Activated naive CD4-positive, alpha-beta T cell treated with anti-CD3 and anti-CD28 coated beads, Interleukin-2, amount 10 ng/mL, durations not matched to agents 7 days and 5 days (primary cell): ENCODE results near the gene SULT1B1.

Experiments used
- CTCF ChIA-PET: fragments of 350-600 bp; sonication (Branson Sonifier 250); formaldehyde crosslinking; loops from one replicate; lab custom pipeline; 2021; ENCODE audit warnings: antibody characterized with exemption; lab: Charles Lee
- DNase-seq: peaks from one replicate; pipeline ENCODE4 v3.0.0-alpha.2; 2020
- H3K27ac Mint-ChIP-seq: one replicate; pipeline ENCODE4 v1.8.0; 2021; ENCODE audit warnings: mild to moderate bottlenecking, moderate library complexity, mixed read lengths
- H3K27me3 Mint-ChIP-seq: one replicate; pipeline ENCODE4 v1.8.0; 2021; ENCODE audit warnings: mild to moderate bottlenecking, mixed read lengths
- H3K36me3 Mint-ChIP-seq: one replicate; pipeline ENCODE4 v1.8.0; 2021; ENCODE audit warnings: mixed read lengths
- H3K4me1 Mint-ChIP-seq: one replicate; pipeline ENCODE4 v1.8.0; 2021; ENCODE audit warnings: mixed read lengths
- H3K4me3 Mint-ChIP-seq: one replicate; pipeline ENCODE4 v1.8.0; 2021; ENCODE audit warnings: mild to moderate bottlenecking, moderate library complexity, mixed read lengths
- H3K9me3 Mint-ChIP-seq: one replicate; pipeline ENCODE4 v1.8.0; 2021; ENCODE audit warnings: mixed read lengths

The SULT1B1 gene

DNA sequence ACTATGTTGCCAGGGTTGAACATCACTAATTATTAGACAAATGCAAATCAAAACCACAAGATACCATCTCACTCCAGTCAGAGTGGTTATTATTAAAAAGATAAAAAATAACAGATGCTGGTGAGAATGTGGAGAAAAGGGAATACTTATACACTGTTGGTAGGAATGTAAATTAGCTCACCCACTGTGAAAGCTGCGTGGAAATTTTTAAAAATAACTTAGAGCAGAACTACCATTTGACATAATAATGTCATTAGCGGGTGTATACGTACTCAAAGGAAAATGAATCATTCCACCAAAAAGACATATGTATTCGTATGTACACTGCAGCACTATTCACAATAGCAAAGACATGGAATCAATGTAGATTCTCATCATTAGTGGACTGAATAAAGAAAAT is 58.7 kb downstream of the SULT1B1 start:
- Mint-ChIP-seq H3K4me1 (no peaks in the 10 kb centered on the region), H3K27ac (no peak overlapping the region), H3K36me3 (no peaks in the 10 kb centered on the region), H3K27me3 (peaks cover 3% of the 10 kb centered on the region), H3K9me3 (no peaks in the 10 kb centered on the region), H3K4me3 (no peak overlapping the region)
- DNase-seq = no peak
- CTCF ChIA-PET = no interaction called here

DNA sequence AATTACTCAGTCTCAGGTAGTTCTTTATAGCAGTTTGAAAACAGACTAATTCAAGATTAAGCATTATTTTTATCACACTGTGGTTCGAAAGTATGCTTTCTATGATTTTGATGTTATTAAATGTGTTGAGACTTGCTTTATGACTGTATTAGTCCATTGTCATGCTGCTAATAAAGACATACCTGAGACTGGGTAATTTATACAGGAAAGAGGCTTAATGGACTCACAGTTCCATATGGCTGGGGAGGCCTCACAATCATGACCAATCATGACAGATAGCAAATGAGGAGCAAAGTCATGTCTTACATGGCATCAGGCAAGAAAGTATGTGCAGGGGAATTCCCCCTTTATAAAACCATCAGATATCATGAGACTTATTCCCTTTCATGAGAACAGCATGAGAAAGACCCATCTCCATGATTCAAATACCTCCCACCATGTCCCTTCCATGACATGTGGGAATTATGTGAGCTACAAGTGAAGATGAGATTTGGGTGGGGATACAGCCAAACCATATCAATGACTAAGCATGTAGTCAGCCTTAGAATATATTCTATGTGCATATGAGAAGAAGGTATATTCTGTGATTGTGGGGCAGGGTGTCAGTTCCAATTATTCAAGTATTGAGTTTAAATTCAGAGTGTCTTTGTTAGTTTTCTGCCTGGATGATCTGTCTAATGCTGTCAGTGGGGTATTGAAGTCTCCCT is 62.7 kb downstream of the SULT1B1 start:
- H3K4me1 Mint-ChIP-seq = no peaks in the 10 kb centered on the region
- DNase-seq = no peak
- CTCF ChIA-PET = no interaction called here
- H3K27me3 Mint-ChIP-seq = peaks cover 3% of the 10 kb centered on the region
- H3K27ac Mint-ChIP-seq = no peak overlapping the region
- H3K36me3 Mint-ChIP-seq = no peaks in the 10 kb centered on the region
- no peak overlapping the region for H3K4me3 Mint-ChIP-seq
- no peaks in the 10 kb centered on the region for H3K9me3 Mint-ChIP-seq

DNA sequence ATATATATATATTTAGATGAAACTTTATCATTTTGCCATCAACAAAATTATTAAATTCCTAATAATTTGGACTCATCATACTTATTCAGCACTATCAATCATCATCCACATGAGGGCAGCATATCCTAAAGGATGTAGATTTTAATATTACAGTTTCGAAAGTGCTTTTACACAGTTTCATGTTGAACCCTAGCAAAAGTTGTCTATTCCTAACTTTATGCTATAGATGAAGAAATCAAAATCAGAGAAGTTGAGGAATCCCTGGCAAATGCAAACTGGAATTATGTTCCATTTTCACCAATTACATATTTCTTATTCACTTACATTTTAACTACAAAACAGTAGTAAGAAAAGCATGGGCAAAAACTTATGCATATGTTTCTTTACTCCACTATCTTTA is 70.8 kb downstream of the SULT1B1 start:
- peaks cover 2% of the 10 kb centered on the region for H3K4me1 Mint-ChIP-seq
- H3K36me3 Mint-ChIP-seq = no peaks in the 10 kb centered on the region
- DNase-seq = no peak
- no peak overlapping the region for H3K27ac Mint-ChIP-seq
- no peak overlapping the region for H3K4me3 Mint-ChIP-seq
- no peaks in the 10 kb centered on the region for H3K9me3 Mint-ChIP-seq
- H3K27me3 Mint-ChIP-seq = no peaks in the 10 kb centered on the region
- CTCF ChIA-PET = interaction anchor here (0.8 to 2.2 kb wide), 8 partner anchors 109 to 493 kb away, joined by 3 to 24 read pairs (median 6); no protein-coding TSS in a partner anchor

DNA sequence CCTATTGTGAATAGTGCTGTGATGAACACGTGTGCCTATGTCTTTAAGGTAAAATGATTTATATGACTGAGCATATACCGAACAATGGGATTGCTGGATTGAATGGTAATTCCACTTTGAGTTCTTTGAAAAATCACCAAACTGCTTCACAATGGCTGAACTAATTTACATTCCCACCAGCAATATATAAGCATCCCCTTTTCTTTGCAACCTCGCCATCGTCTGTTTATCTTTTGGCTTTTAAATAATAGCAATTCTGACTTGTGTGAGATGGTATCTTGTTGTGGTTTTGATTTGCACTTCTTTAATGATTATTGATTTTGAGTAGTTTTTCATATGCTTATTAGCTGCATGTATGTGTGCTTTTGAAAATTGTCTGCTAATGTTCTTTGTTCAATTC is 75.6 kb downstream of the SULT1B1 start:
- H3K27ac Mint-ChIP-seq = no peak overlapping the region
- no peak overlapping the region for H3K4me3 Mint-ChIP-seq
- H3K4me1 Mint-ChIP-seq = peaks cover 2% of the 10 kb centered on the region
- no peaks in the 10 kb centered on the region for H3K36me3 Mint-ChIP-seq
- DNase-seq = no peak
- CTCF ChIA-PET = interaction anchor here (0.9 kb wide), 1 partner anchor 196 kb away, joined by 3 read pairs; no protein-coding TSS in a partner anchor
- H3K9me3 Mint-ChIP-seq = no peaks in the 10 kb centered on the region
- no peaks in the 10 kb centered on the region for H3K27me3 Mint-ChIP-seq
